GM12874 (cell line): ENCODE measurements around the gene IMMP2L.

Experiments used
- CTCF ChIP-seq: IDR thresholded peaks from 2 replicates; pipeline ENCODE4 v1.5.1; 2011; ENCODE audit warnings: low read depth, mild to moderate bottlenecking, control low read depth, low read length, moderate library complexity; ENCODE audit not compliant: insufficient read depth

IMMP2L gene

GRCh38 chr7:111198255-111198654 is 364.0 kb downstream of the IMMP2L start:
- TF ChIP-seq CTCF = no peak

GRCh38 chr7:111196655-111197054 is 365.6 kb downstream of the IMMP2L start:
- TF ChIP-seq CTCF = no peak

GRCh38 chr7:111192614-111193413 is 369.5 kb downstream of the IMMP2L start:
- TF ChIP-seq CTCF = no peak

GRCh38 chr7:111190804-111191203 is 371.5 kb downstream of the IMMP2L start:
- no peak for TF ChIP-seq CTCF

GRCh38 chr7:111184987-111185386 is 377.3 kb downstream of the IMMP2L start:
- TF ChIP-seq CTCF = no peak

- no peak for TF ChIP-seq CTCF
Measured at GRCh38 chr7:111183321-111183720, 379.0 kb downstream of the IMMP2L start.

- no peak for TF ChIP-seq CTCF
Measured at GRCh38 chr7:111180338-111180737, 382.0 kb downstream of the IMMP2L start.
